Stimulated activated CD8-positive, alpha-beta memory T cell treated with anti-CD3 and anti-CD28 coated beads, Interleukin-7, amount 100 ng/mL, for 24 hours (primary cell): ENCODE data around the gene CCDC33.

Experiments used
- DNase-seq: peaks from one replicate; pipeline ENCODE4 v3.0.0-alpha.2; 2020; ENCODE audit warnings: low read depth

The CCDC33 gene

DNA sequence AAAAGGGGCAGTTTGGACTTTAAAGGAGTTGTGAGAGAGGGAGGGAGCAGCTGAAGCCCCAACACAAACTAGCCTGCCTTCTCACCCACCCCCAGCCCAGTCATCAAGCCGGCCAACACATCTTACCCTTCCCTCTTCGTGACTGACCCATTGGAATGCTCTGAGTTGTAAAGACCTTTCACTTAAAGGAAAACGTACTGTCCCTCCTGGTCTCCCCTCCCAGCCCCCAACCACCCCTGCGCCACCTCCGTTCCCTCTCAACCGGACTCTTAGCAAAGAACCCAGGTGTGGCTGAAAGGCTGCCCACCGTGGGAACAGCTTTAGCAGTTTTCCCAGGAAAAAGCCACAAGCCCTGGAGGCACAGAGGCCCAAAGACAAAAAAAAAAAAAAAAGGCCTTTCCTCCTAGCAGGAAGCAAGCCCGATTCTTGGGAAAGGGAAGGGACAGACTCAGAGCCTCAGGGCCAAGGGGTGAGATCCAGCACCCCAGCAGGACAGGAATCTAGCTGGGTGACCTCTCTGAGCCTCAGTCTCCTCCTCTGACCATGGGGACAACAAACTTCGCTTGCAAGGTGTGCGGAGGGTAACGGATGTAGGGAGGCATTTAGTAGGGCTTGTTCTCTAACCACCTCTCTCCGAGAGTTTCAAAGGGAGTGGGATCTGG lies 128.9 kb downstream of the CCDC33 start:
- no peak for DNase-seq

DNA sequence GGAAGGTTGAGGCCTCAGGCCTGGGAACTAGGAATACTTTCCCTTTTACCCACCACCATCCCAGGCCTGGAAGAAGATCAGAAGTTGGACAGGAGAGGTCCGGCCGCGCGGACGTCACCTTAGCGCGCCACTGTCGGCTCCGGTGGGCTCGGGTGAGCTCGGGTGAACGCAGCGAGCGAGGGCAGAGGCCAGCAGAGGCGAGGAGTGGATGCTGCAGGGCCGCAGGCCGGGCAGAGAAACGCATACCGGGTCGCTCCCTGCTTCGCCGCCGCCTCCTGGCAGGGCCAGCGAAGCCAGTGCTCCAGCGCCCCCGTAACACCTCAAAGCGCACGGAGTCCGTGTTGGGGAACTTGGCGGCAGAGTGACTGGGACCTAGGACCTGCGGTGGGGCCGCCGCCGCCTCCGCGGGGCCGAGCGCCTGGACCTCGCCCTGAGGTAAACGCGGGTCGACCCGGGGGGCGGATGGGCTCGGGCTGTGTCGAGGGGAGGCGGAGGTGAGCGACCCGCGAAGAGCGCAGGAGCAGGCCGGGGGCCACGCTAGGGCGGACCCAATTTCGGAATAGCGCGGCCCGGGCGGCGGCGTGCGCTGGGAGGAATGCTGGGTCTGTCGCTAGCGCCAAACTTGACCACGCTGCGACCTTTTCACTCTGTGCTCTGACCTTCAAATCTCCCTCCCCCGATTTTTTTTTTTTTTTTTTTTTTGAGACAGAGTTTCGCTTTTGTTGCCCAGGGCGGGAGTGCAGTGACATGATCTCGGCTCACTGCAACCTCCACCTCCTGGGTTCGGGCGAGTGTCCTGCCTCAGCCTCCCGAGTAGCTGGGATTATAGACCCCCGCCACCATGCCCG lies 129.7 kb downstream of the CCDC33 start:
- no peak for DNase-seq

DNA sequence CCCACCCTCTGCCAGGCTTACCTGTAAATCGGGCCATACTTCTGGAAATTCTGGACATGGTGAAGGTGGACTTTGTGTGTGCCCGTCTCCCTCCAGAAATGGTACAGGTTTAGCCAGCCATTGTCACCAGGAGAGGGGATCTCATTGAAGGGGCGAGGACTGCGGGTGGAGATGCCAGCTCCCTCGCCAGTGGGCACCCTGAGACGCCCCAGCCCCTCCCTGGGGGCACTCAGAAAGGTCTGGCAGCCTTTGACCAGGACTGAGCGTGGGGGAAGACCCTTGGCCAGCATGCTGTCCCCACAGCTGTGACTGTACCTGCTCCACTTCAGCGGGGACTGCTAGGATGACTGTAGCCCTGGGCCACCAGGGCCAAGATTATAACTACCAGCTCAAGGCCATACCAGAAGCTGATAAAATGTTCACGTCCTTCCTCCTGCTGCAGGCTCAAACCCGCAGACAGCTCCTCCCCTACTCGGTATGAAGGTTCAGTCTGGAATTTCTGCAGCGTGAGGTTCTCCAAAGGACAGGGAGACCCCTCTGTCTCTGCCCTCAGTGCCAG lies 131.2 kb downstream of the CCDC33 start, which contains the start of gene CYP11A1:
Gene CYP11A1, minus strand, starts transcription at position 351 of the 559 bp plus-strand sequence. Its CDS starts 61 bp downstream, at position 290.
- no peak for DNase-seq

DNA sequence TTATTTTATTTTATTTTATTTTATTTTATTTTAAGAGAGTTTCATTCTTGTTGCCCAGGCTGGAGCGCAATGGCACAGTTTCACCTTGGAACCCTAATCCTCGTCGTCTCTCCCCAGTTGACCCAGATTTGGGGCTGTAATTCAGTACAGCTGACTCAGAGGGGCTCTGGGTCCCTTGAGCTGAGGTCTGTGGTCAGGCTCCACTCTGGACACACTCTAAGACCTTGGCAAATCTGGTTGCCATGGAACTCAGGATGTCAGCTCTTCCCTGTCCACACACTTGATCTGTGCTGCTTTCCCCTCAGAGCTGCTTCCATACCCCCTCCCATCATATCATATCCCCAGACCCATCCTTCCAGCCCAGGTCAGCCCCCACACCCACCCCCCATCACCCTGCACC lies 132.0 kb downstream of the CCDC33 start:
- no peak for DNase-seq

DNA sequence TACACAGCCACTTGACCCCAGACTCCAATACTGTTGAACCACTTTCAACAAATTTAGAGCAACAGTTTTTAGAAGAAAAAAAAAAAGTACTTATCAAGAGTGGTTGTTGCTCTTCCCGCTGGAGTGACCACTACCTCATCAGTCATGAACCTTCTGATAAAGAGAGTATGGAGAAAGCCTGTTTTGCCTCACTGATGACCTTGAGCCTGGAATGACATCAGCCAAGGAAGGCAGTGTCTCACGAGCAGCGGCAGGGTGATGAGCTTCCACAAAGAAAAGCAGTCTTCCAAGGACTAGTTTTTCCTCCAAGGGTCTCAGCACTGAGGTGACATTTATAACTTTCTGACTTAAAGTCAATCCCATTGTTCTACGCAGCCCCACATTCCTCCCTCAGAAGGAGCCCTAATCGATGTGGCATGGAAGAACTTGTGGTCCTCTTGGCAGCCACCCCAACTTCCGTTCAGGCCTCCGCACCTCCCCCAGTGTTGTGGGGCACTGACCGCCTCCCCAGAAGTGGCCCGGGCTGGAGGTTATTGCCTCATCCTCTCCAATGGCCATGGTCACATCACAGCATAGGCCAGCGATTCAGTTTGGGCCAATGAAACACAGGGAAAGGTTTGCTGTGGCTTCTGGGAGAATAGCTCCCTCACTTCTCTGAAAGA lies 133.1 kb downstream of the CCDC33 start:
- DNase-seq = no peak

DNA sequence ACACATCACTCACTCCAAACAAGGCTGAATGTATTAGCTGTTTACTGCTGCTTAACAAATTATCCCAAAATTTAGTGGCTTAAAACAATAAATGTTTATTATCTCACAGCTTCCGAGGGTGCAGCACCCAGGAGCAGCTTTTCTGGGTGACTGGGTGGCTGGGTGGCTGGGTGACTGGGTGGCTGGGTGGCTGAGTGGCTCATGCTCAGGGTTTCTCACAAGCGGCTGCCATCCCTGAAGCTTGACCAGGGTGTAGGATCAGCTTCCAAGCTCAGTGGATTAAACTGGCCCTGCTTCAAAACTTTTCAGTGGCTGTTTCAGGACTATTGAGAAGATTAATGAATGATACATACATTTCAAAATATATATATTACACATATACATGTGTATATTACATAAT lies 133.6 kb downstream of the CCDC33 start:
- no peak for DNase-seq

DNA sequence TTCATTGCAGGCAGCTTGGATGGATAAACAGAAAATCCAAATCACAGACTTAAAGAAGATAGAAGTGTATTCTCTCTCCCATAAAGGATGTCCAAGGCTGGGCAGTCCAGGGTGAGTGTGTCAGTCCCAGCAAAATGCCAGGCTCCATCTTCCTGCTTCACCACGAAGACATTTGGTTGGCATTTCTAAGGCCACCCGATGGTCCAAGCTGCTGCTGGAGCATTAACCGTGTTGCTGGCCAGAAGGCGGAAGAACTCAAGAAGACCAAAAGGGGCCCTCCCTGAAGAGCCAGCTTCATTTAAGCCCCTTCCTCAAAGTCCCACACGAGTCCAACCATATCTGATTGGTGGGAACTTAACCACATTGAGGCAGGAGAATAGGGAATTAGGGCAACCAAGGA lies 134.3 kb downstream of the CCDC33 start:
- no peak for DNase-seq

DNA sequence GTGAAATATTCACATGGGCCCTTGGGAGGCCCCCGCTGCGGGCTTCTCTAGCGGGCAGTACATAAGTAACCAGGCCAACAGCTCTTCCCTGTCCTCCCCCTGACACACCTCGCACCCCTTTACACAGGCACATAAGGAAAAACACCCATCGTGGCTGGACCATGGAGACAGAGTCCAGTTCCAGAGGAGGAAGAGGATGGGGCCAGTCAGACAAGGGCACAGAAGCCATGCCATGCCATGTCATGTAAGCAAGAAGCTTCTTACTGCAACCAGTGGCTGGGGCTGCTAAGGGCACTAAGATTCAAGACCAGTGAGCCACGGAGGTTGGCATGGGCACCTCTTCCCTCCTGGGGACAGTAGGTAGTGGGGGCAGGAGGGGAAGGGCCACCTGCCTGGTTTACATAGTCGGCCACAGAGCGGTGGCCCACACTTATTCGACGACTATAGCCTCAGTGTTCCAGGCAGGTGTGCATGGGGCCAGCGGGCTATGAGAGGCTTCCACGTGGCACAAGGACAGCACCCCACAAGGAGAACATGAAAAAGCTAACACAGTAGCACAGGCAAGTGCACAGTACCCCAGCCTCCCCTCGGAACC lies 137.0 kb downstream of the CCDC33 start:
- no peak for DNase-seq

DNA sequence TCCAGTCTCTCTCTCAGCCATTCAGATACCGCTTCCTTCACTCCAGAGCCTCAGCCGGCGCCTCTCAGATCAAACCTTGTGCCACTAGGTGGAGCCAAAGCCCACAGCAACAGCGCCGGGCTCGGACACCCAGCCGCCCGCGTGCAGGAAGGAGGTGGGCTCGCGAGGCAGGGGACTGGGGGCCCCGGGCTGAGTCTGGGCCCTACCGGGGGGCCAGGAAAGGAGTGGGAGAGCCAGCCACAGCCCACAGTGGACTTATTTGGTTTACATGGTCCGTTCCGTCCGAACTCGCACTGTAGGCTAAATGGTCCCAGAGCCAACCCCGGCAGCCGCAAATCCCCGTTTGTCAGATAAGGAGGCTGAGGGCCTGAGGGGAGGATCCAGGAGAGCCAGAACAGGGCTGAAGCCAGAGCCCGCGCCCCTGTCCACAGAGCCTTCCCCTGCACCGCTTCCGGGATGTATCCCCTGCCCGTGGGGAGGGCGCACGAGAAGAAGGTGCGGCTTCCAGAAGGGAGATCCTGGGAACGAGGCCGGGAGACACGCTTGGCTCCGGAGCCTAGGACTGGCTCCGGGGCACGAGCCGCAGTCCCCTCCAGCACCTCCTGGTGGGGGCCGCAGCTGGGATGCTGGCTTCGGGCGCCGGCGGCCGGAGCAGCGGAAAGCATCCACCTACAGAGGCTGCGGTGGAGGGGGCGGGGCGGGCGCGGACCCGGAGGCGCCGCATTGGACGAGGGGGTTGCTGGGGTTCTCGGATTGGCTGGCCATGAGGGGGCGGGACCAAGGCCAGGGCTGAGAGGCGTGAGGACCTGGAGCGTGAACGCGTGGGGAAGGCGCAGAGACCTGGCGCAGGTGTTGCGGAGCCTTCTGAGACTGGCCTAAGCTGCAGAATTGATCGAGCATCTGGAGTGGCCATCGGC lies 137.9 kb downstream of the CCDC33 start:
- DNase-seq = peak; percentile 90

DNA sequence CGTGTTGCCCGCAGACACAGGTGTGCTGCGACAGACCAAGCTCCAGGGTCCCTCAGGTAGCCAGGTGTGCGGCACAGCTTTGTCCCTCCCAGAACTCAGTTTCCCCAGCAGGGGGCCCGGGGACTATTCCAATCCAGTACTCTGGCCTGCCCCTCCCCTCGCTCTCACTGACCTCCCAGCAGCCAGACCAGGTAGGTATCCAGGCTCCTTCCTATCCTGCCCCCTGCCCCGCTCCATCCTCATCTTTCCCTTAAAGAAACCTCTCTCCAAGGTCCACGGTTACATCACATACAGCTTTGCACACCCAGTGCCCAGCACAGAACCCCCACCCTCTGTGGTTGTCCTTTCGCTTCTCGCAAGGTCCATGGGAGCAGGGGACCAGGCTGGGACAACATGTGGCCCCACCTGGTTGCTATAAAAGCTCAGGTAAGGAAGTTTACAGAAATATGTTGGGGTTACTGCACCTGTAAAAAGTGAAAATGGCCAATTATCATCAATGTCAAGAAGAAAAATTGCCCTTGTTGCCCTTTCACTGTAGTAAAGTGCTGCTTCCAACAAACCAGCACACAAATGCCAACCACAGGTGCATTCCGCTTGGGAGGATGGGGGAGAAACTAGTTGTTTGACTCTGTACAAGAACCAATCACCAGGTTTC lies 138.6 kb downstream of the CCDC33 start:
- no peak for DNase-seq

DNA sequence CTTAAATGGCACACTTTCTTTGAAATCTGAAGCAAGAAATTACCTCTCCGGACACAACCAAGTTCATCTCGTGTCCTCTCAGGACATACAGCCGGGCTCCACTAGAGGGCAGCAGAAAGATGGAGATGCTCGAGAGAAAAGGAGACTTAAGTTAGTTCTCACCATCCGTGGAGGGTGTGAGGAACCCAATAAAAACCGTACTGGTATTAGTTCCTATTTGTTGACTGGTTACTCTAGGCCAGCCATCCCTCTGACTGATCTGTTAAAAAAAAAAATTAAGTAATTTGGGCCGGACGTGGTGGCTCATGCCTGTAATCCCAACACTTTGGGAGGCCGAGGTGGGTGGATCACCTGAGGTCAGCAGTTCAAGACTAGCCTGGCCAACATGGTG lies 139.2 kb downstream of the CCDC33 start:
- DNase-seq = peak; percentile 78

DNA sequence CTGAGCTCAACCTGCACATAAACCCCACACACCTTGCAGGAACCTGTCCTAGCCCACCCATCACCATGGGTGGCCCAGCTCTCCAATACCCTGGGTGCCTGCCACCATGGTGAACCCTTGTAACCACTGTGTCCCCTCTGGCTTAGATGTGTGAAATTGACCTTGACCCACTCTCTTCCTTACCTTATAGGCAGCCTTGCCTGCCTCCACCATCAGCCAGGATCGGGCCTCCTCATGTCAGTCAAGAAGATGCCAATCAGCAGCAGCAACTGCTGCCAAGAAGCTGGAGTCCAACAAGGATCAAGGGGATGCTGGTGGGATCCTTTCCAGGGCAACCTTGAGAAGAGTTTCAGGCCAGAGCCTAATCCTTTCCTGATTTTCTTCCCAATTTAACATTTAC lies 140.1 kb downstream of the CCDC33 start:
- DNase-seq = no peak

DNA sequence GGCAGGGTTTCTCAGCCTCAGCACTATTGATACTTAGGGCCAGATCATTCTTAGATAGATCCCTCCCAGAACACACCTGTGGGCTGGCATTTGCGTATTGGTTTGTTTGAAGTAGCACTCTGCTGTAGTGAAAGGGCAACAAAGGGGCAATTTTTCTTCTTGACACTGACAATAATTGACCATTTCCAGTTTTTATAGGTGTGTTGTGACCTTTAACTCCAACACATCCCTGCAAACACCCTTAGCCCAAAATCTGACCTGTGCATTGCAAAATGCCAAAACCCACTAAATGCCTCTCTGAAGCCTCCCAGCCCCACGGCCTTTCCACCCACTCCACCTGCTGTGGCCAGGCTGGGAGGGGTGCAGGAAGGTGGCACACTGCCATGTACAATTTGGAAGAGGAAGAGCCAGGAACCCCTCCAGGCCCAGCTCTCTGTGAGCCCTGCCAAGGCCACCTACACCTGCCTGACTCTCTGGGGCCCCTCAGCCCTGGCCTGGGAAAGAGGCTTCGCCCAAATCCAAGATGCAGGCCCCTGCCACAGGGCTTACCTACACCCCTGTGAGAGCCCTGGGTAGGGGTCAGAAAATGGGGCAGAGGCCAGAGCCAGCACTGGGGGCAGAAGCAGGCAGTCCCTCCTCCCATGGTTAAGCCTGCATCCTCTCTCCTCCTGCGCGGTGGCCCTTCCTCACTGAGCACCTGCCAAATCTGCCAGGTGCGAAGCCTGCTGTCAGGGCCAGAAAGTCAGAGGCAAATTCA lies 140.9 kb downstream of the CCDC33 start:
- no peak for DNase-seq

DNA sequence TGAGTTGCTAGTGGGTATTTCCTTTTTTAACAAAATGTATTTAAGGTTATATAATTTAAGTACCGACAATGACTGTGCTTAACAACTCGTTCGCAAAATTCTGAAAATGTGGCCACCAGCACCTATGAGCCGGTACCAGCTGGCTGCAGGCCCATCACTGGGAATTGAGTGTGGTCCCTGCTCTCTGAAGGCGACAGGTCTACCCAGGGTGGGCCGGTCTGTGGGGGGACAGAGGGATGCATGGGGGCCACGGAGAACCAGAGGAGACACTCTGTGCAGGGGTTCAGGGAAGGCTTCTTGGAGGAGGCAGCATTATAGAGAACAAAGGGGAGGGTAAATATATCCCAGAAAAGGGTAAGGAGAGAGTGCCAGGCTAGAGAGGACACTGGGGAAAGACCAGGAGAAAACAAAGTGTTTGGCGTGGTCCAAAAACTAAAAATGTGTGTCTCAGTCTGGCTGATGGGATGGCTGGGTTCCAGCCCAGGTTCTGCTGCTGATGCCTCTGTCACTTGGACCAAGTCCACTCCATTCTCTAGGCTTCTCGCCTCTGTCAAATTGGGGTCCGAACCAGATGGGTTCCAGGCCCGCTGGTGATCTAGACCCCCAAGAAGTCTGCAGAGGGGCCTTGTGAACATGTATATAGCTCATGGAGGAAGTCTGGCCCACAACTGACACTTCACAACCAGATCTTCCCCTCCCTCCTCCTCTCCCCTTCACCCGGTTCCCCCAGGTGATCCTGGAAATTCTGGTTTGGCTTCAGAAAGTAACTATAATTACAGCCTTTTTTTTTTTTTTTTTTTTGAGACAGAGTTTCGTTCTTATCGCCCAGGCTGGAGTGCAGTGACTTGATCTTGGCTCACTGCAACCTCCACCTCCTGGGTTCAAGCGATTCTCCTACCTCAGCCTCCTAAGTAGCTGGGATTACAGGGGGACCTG lies 142.0 kb downstream of the CCDC33 start:
- DNase-seq = no peak

DNA sequence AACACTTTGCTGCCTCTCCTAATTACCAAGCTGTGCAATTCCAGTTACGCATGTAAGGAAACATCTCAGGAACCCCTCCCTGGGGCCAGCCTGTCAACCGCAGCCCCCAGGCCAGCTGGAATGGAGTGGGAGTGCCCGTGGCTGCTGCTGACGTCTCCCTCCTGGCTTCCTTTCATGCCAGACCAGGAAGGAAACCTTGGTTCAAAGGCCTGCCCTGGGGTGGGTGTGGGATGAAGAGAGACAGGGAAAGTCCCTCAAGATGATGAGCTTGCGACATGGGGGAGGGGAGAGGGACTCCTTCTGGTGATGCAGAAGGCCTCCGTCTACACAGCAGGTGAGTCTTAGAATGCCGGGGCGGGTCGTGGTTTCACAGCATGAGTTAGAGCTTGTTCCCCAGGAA lies 142.7 kb downstream of the CCDC33 start:
- DNase-seq = no peak

DNA sequence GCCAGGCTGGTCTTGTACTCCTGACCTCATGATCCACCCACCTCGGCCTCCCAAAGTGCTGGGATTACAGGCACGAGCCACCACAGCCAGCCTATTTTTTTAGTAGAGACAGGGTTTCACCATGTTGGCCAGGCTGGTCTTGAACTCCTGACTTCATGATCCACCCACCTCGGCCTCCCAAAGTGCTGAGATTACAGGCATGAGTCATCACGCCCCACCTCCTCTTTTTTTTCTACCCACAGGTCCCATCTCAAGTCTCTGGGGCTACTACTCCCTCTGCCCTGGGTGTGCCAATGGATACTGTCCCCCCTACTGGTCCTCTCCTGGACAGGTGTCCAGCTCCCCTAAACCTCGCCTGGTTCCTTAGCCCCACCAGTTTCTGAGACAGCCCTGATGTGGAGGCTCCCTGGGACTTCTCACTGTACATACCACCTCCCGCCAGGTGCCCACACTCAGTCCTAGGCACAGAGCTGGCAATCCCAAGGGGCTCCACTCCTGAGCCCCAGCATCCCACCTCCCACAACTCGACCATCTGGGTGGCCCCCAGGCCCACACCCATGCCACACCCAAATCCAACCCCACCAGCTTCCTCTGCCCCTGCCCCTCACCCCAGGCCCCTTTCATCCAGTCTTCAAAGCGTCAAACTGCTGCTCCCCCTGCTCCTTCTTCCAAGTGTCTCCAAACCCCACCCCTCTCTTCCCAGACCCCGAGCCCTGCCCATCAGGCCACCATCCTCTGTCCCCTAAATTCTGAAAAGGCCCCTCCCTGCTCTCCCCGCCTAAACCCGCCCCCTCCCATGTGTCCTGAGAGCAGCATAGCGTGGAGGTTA lies 144.4 kb downstream of the CCDC33 start:
- no peak for DNase-seq

DNA sequence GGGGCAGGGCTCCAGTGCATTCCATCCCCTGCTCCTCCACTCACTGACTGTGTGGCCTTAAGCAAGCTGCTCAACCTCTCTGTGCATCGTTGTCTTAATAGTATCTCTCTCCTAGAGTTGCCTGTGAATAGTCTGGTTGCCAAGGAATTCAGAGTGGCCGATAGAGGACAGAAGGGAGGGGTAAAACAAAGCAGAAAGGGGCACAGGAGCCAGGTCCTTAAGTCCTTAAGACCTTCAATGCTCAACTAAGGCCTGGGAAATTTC lies 145.0 kb downstream of the CCDC33 start:
- no peak for DNase-seq

DNA sequence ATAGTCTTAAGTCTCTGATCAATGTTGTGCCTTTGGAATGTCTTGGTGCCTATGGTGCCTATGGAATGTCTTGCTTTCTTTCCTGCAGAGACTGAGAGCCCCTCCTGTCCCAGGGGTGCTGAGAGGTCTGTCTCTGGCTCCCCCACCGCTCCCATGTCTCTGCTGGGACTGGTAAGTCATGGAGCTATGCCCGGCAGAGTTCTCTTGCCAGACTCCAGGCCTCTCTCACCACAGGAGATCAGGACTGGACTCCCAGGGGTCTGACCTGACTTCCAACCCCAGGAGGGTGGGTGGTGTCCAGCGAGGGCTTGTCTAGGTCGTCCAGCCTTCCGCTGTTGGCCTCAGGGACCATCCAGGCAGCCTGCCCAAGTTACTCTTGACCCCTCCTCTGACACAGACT lies 145.4 kb downstream of the CCDC33 start:
- DNase-seq = no peak
